Measurements from ENCODE around the gene UBE4A.
"Not testable (repeated sequence)": the region's sequence is repeated elsewhere in the genome, so short reads cannot be mapped to it uniquely, and the experiment has no call there.

Gene UBE4A

GRCh38 chr11:118401880-118402590 lies 42.6 kb downstream of the UBE4A start:
- no peak for DNase-seq

- DNase-seq: not testable (repeated sequence)
Observed at GRCh38 chr11:118402594-118402993, 43.2 kb downstream of the UBE4A start.

- no peak for DNase-seq
Observed at GRCh38 chr11:118406599-118407166, 47.3 kb downstream of the UBE4A start.

- no peak for DNase-seq
Observed at GRCh38 chr11:118410055-118410745, 50.8 kb downstream of the UBE4A start.

- no peak for DNase-seq
Observed at GRCh38 chr11:118411530-118411929, 52.1 kb downstream of the UBE4A start.

GRCh38 chr11:118412921-118413320 lies 53.5 kb downstream of the UBE4A start:
- DNase-seq: no peak

GRCh38 chr11:118415062-118415738 lies 55.8 kb downstream of the UBE4A start:
- DNase-seq: no peak

- no peak for DNase-seq
Observed at GRCh38 chr11:118415739-118416068, 56.3 kb downstream of the UBE4A start.

- not testable (repeated sequence) for DNase-seq
Observed at GRCh38 chr11:118416900-118417299, 57.5 kb downstream of the UBE4A start.

- DNase-seq: no peak
Observed at GRCh38 chr11:118417801-118418200, 58.4 kb downstream of the UBE4A start.

GRCh38 chr11:118418766-118419165 lies 59.4 kb downstream of the UBE4A start:
- no peak for DNase-seq

- DNase-seq: no peak
Observed at GRCh38 chr11:118427707-118428106, 68.3 kb downstream of the UBE4A start.

- no peak for DNase-seq
Observed at GRCh38 chr11:118430956-118431355, 71.6 kb downstream of the UBE4A start.

- DNase-seq: peak; percentile 5
Observed at GRCh38 chr11:118434123-118434552, 74.7 kb downstream of the UBE4A start.

- no peak for DNase-seq
Observed at GRCh38 chr11:118434553-118435289, 75.3 kb downstream of the UBE4A start.

GRCh38 chr11:118435290-118435892 lies 76.0 kb downstream of the UBE4A start:
- peak; percentile 84 for DNase-seq

GRCh38 chr11:118435893-118436624 lies 76.7 kb downstream of the UBE4A start, which contains the start of gene KMT2A:
Gene KMT2A, plus strand, starts transcription at chr11:118436492. Its CDS starts 21 bp downstream, at chr11:118436513.
- peak; percentile 81 for DNase-seq

GRCh38 chr11:118436639-118437207 lies 77.3 kb downstream of the UBE4A start:
- no peak for DNase-seq

GRCh38 chr11:118437208-118438125 lies 78.1 kb downstream of the UBE4A start:
- DNase-seq: peak; percentile 27

- no peak for DNase-seq
Observed at GRCh38 chr11:118438314-118438931, 79.0 kb downstream of the UBE4A start.
